Stimulated activated CD4-positive, alpha-beta T cell treated with anti-CD3 and anti-CD28 coated beads, Interleukin-1b, Interleukin-23, amount 100 ng/mL, for 1 hour (primary cell): ENCODE measurements around the gene RUFY3.
A peak's percentile ranks its signal among the peaks of the same experiment; 100 is the strongest.
"Not testable (repeated sequence)": the region's sequence is repeated elsewhere in the genome, so short reads cannot be mapped to it uniquely, and the experiment has no call there.

Experiments
- DNase-seq, 2 donors: peaks; one replicate each; pipeline ENCODE4 v3.0.0-alpha.2; 2020; ENCODE audit warnings: low read depth in 2 of 2

Gene RUFY3

GRCh38 chr4:70705183-70706043 is 16.4 kb upstream of the RUFY3 start:
- peak; percentile 30 to 48 for DNase-seq

- no peak for DNase-seq
Observed at GRCh38 chr4:70706044-70706461, 15.7 kb upstream of the RUFY3 start.

- no peak for DNase-seq
Observed at GRCh38 chr4:70706516-70706915, 15.2 kb upstream of the RUFY3 start.

GRCh38 chr4:70709611-70710205 is 12.1 kb upstream of the RUFY3 start:
- DNase-seq, result no peak

- DNase-seq, result no peak
Observed at GRCh38 chr4:70711599-70711998, 10.2 kb upstream of the RUFY3 start.

GRCh38 chr4:70712150-70712549 is 9.6 kb upstream of the RUFY3 start:
- DNase-seq, result no peak

GRCh38 chr4:70712604-70713452 is 8.9 kb upstream of the RUFY3 start:
- DNase-seq, result no peak

GRCh38 chr4:70713453-70714078 is 8.2 kb upstream of the RUFY3 start:
- DNase-seq, result no peak

GRCh38 chr4:70714079-70714887 is 7.5 kb upstream of the RUFY3 start:
- DNase-seq, result no peak

- no peak for DNase-seq
Observed at GRCh38 chr4:70715097-70715496, 6.7 kb upstream of the RUFY3 start.

- DNase-seq, result no peak
Observed at GRCh38 chr4:70718811-70719604, 2.8 kb upstream of the RUFY3 start.

GRCh38 chr4:70722199-70722791 is 531 bp downstream of the RUFY3 start:
- peak in 1 of 2 donors; percentile 12 for DNase-seq

GRCh38 chr4:70724463-70724862 is 2.7 kb downstream of the RUFY3 start:
- no peak for DNase-seq

GRCh38 chr4:70725633-70726032 is 3.9 kb downstream of the RUFY3 start:
- DNase-seq, result no peak

GRCh38 chr4:70726515-70726914 is 4.8 kb downstream of the RUFY3 start:
- DNase-seq, result not testable (repeated sequence)

- no peak for DNase-seq
Observed at GRCh38 chr4:70728091-70728490, 6.3 kb downstream of the RUFY3 start.

GRCh38 chr4:70732878-70733277 is 11.1 kb downstream of the RUFY3 start:
- DNase-seq, result not testable (repeated sequence)

- no peak for DNase-seq
Observed at GRCh38 chr4:70734168-70734954, 12.6 kb downstream of the RUFY3 start.

GRCh38 chr4:70734971-70735370 is 13.2 kb downstream of the RUFY3 start:
- no peak for DNase-seq
